ENCODE results near the gene MED17. TPM values are rescaled to one million over a fixed set of nuclear protein-coding genes. Genes with fewer than 3 reads are reported as not detected.

MED17 gene
- total RNA-seq, 1 donor from 2014 or later: 40.0 TPM

DNA sequence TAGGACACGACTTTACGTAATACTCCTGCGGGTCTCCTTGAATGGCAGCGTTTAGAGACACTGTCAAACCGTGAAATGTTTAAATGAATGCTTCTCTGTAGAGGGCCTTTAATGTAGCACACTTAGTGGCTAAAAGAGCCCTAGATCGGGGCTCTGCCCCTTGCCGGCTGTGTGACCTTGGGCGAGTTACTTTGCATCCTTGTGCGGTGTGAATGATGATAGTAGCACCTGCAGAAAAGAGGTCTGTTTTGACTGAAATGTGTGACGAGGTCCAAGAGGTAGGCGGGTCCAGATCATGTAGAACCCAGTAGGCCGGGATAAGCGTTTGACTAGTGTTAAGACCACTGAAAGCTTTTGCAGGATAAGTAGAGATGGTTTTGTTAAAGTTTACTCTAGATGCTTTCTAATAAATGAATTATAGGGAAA is 866 bp downstream of the MED17 start:
- no peaks in the 10 kb centered on the region for H3K9me3 Mint-ChIP-seq (ENCODE audit: unreplicated experiment)
- Histone ChIP-seq H2AFZ (ENCODE audit: low read depth, low read length) (peak overlapping the region; percentile 92), H3K4me3 (ENCODE audit: insufficient read depth, low read depth, low read length) (peak overlapping the region; percentile 98)

GRCh38 chr11:93791493-93791892 is 7.4 kb downstream of the MED17 start:
- no peak for FAIRE-seq
- Mint-ChIP-seq H3K36me3 (ENCODE audit: low read depth, unreplicated experiment) (peaks cover 7% of the 10 kb centered on the region), H3K4me1 (ENCODE audit: low read depth, unreplicated experiment) (peaks cover 13% of the 10 kb centered on the region), H3K4me3 (ENCODE audit: unreplicated experiment) (no peak overlapping the region), H3K9me3 (ENCODE audit: unreplicated experiment) (no peaks in the 10 kb centered on the region), H3K27ac (ENCODE audit: unreplicated experiment) (no peak overlapping the region), H3K27me3 (ENCODE audit: low read depth, unreplicated experiment) (no peaks in the 10 kb centered on the region)
- peaks cover 65% of the 10 kb centered on the region for H4K20me1 ChIP-seq (ENCODE audit: insufficient read depth, low read length)
- no peak overlapping the region for H3K4me2 ChIP-seq (ENCODE audit: low read length)
- no peaks in the 10 kb centered on the region for H3K9me3 ChIP-seq (ENCODE audit: insufficient read depth, low read depth, low read length)
- no peak for TF ChIP-seq CTCF (IDR thresholded peaks at IDR 0.05; ENCODE audit: insufficient read depth, low read depth, low read length)
- TF ChIP-seq EZH2 (IDR thresholded peaks at IDR 0.05; ENCODE audit: insufficient read depth, low read length): no peak
- no peak for DNase-seq (ENCODE audit: low read depth)
- no peak overlapping the region for H3K4me3 ChIP-seq (ENCODE audit: insufficient read depth, low read depth, low read length)
- H3K4me1 ChIP-seq (ENCODE audit: insufficient read depth, low read length): peaks cover 4% of the 10 kb centered on the region
- no peaks in the 10 kb centered on the region for H3K27me3 ChIP-seq (ENCODE audit: insufficient read depth, low read length)
- H3K27ac ChIP-seq (ENCODE audit: low read depth, low read length): no peak overlapping the region
- no peak overlapping the region for H2AFZ ChIP-seq (ENCODE audit: low read depth, low read length)
- no peak overlapping the region for H3K9ac ChIP-seq (ENCODE audit: low read length)
- H3K36me3 ChIP-seq (ENCODE audit: insufficient read depth, low read length): peaks cover 62% of the 10 kb centered on the region
- H3K79me2 ChIP-seq (ENCODE audit: insufficient read depth, low read length): peaks cover 70% of the 10 kb centered on the region

More for the DNA sequence above, 866 bp downstream of the MED17 start:
- Histone ChIP-seq H3K79me2 (ENCODE audit: insufficient read depth, low read length) (peaks cover 59% of the 10 kb centered on the region), H3K9me3 (ENCODE audit: insufficient read depth, low read depth, low read length) (no peaks in the 10 kb centered on the region), H3K9ac (ENCODE audit: low read length) (peak overlapping the region; percentile 99), H3K4me2 (ENCODE audit: low read length) (peak overlapping the region; percentile 89), H3K4me1 (ENCODE audit: insufficient read depth, low read length) (peaks cover 15% of the 10 kb centered on the region), H4K20me1 (ENCODE audit: insufficient read depth, low read length) (peaks cover 45% of the 10 kb centered on the region), H3K36me3 (ENCODE audit: insufficient read depth, low read length) (peaks cover 10% of the 10 kb centered on the region), H3K27me3 (ENCODE audit: insufficient read depth, low read length) (no peaks in the 10 kb centered on the region), H3K27ac (ENCODE audit: low read depth, low read length) (peak overlapping the region; percentile 98)
- TF ChIP-seq EZH2 (IDR thresholded peaks at IDR 0.05; ENCODE audit: insufficient read depth, low read length) (no peak), CTCF (IDR thresholded peaks at IDR 0.05; ENCODE audit: insufficient read depth, low read depth, low read length) (no peak)
- H3K4me3 Mint-ChIP-seq (ENCODE audit: unreplicated experiment): peak overlapping the region; percentile 99
- peaks cover 9% of the 10 kb centered on the region for H3K36me3 Mint-ChIP-seq (ENCODE audit: low read depth, unreplicated experiment)
- FAIRE-seq (no peak), DNase-seq (ENCODE audit: low read depth) (no peak)
- H3K4me1 Mint-ChIP-seq (ENCODE audit: low read depth, unreplicated experiment): peaks cover 22% of the 10 kb centered on the region
- H3K27ac Mint-ChIP-seq (ENCODE audit: unreplicated experiment): peak overlapping the region; percentile 80
- H3K27me3 Mint-ChIP-seq (ENCODE audit: low read depth, unreplicated experiment): no peaks in the 10 kb centered on the region

- Mint-ChIP-seq H3K36me3 (ENCODE audit: low read depth, unreplicated experiment) (peaks cover 2% of the 10 kb centered on the region), H3K4me3 (ENCODE audit: unreplicated experiment) (no peak overlapping the region), H3K27ac (ENCODE audit: unreplicated experiment) (no peak overlapping the region), H3K27me3 (ENCODE audit: low read depth, unreplicated experiment) (no peaks in the 10 kb centered on the region), H3K4me1 (ENCODE audit: low read depth, unreplicated experiment) (no peaks in the 10 kb centered on the region), H3K9me3 (ENCODE audit: unreplicated experiment) (no peaks in the 10 kb centered on the region)
- Histone ChIP-seq H2AFZ (ENCODE audit: low read depth, low read length) (no peak overlapping the region), H3K4me2 (ENCODE audit: low read length) (no peak overlapping the region), H3K9me3 (ENCODE audit: insufficient read depth, low read depth, low read length) (no peaks in the 10 kb centered on the region), H3K9ac (ENCODE audit: low read length) (no peak overlapping the region), H4K20me1 (ENCODE audit: insufficient read depth, low read length) (peaks cover 52% of the 10 kb centered on the region), H3K4me3 (ENCODE audit: insufficient read depth, low read depth, low read length) (no peak overlapping the region), H3K27me3 (ENCODE audit: insufficient read depth, low read length) (no peaks in the 10 kb centered on the region), H3K27ac (ENCODE audit: low read depth, low read length) (no peak overlapping the region), H3K79me2 (ENCODE audit: insufficient read depth, low read length) (peaks cover 60% of the 10 kb centered on the region), H3K4me1 (ENCODE audit: insufficient read depth, low read length) (no peaks in the 10 kb centered on the region), H3K36me3 (ENCODE audit: insufficient read depth, low read length) (peaks cover 64% of the 10 kb centered on the region)
- DNase-seq (ENCODE audit: low read depth) (no peak), FAIRE-seq (no peak)
- TF ChIP-seq EZH2 (IDR thresholded peaks at IDR 0.05; ENCODE audit: insufficient read depth, low read length): no peak
- TF ChIP-seq CTCF (IDR thresholded peaks at IDR 0.05; ENCODE audit: insufficient read depth, low read depth, low read length): no peak
Observed at GRCh38 chr11:93796441-93797231, 12.6 kb downstream of the MED17 start.

All from astrocyte (in vitro differentiated cells and primary cell).